HEK293 (cell line): ENCODE data around the gene GPR158.

ENCODE experiments used
- BCL11B ChIP-seq: fragments of 450-650 bp; formaldehyde crosslinking; IDR thresholded peaks from 2 replicates; pipeline ENCODE4 v1.5.1; 2016; ENCODE audit warnings: low read depth, missing biosample characterization, missing genetic modification characterization
- BCL6B ChIP-seq: fragments of 450-650 bp; formaldehyde crosslinking; IDR thresholded peaks from 2 replicates; pipeline ENCODE4 v1.5.1; 2017; ENCODE audit warnings: missing biosample characterization, missing genetic modification characterization
- CTCF ChIP-seq: fragments of 450-650 bp; formaldehyde crosslinking; IDR thresholded peaks from 2 replicates; pipeline ENCODE4 v1.5.1; 2016; ENCODE audit warnings: missing biosample characterization, missing genetic modification characterization
- KLF8 ChIP-seq: fragments of 450-650 bp; formaldehyde crosslinking; IDR thresholded peaks from 2 replicates; pipeline ENCODE4 v1.5.1; 2016; ENCODE audit warnings: missing biosample characterization, missing genetic modification characterization
- PBX3 ChIP-seq: sonication (generic); formaldehyde crosslinking; IDR thresholded peaks from 2 replicates; pipeline ENCODE4 v1.8.1; 2022; ENCODE audit warnings: mild to moderate bottlenecking, moderate library complexity, missing genetic modification reagents
- PRDM1 ChIP-seq: fragments of 450-650 bp; formaldehyde crosslinking; IDR thresholded peaks from 2 replicates; pipeline ENCODE4; 2016; ENCODE audit warnings: missing biosample characterization, missing genetic modification characterization
- ZNF274 ChIP-seq, 2 experiments: fragments of 200-500 bp in 1 of 2; fragments of 450-650 bp in 1 of 2; sonication (Bioruptor generic) in 1 of 2; formaldehyde crosslinking in 1 of 2; IDR thresholded peaks; 2 replicates each; pipeline versions ENCODE4 v1.5.1 to v1.6.1; 2014 to 2016; ENCODE audit warnings: borderline replicate concordance in 1 of 2, inconsistent platforms in 1 of 2, low read length in 1 of 2, missing biosample characterization in 1 of 2, missing genetic modification characterization in 1 of 2
- ZXDB ChIP-seq: fragments of 450-650 bp; formaldehyde crosslinking; IDR thresholded peaks from 2 replicates; pipeline ENCODE4 v1.5.1; 2016; ENCODE audit warnings: missing biosample characterization, missing genetic modification characterization

GRCh38 chr10:25170627-25171026, 4.2 kb upstream of the GPR158 start:
- no peak for TF ChIP-seq CTCF
- no peak for TF ChIP-seq PBX3 (CRISPR knock-in tag)
- TF ChIP-seq KLF8 (tag by site-specific recombination), result no peak
- TF ChIP-seq ZXDB (tag by site-specific recombination), result no peak
- TF ChIP-seq PRDM1 (tag by site-specific recombination), result no peak
- no peak for TF ChIP-seq ZNF274 (IDR thresholded peaks at IDR 0.05; ENCODE audit: low read length)
- TF ChIP-seq ZNF274 (tag by site-specific recombination; IDR thresholded peaks at IDR 0.05; ENCODE audit: borderline replicate concordance), result no peak
- no peak for TF ChIP-seq BCL6B (tag by site-specific recombination)
- no peak for TF ChIP-seq BCL11B
